Activated CD8-positive, alpha-beta memory T cell treated with anti-CD3 and anti-CD28 coated beads for 36 hours (primary cell): Measurements from ENCODE around the gene YPEL5. TPM values are rescaled to one million over a fixed set of nuclear protein-coding genes. Genes with fewer than 3 reads are reported as not detected.

Source experiments
- CTCF ChIA-PET: fragments of 350-600 bp; sonication (Branson Sonifier 250); formaldehyde crosslinking; loops from one replicate; lab custom pipeline; 2021; ENCODE audit warnings: antibody characterized with exemption; lab: Charles Lee
- POLR2A ChIA-PET: fragments of 350-600 bp; sonication (Branson Sonifier 250); formaldehyde crosslinking; loops from one replicate; lab custom pipeline; 2021; ENCODE audit warnings: antibody characterized with exemption; lab: Charles Lee
- total RNA-seq, 2 experiments: library from RNA; stranded (reverse); gene quantifications; one replicate each; pipeline ENCODE4 v1.2.3, GENCODE V29; 2021

The YPEL5 gene
- total RNA-seq, 2 experiments from 2014 or later: 35.2 to 36.8 TPM

GRCh38 chr2:30155889-30156658 is 9.3 kb downstream of the YPEL5 start:
- POLR2A ChIA-PET: interaction anchor here (1.8 kb wide), 1 partner anchor 8 kb away, joined by 5 read pairs; no protein-coding TSS in a partner anchor
- CTCF ChIA-PET: interaction anchor here (0.9 to 1.6 kb wide), 3 partner anchors 9 to 556 kb away, joined by 3 to 7 read pairs (median 5); no protein-coding TSS in a partner anchor

DNA sequence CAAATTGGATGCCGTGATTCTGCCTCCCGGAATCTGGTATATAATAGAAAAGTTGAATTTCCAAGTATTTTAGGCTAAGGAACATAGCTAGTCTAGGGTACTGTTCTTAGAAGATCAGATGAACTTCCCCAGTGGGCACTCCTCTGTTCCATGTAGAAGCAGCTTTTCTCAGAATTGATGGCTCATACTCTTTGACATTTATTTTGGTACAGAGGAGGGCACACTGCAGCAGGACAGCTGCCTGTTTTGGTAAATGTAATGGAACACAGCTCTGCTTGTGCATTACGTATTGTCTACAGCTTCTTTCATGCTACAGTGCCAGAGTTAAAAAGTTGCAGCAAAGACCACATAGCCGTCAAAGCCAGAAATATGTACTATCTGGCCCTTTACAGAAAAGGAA is 10.8 kb downstream of the YPEL5 start:
- POLR2A ChIA-PET: interaction anchor here (1.8 kb wide), 1 partner anchor 9 kb away, joined by 5 read pairs; no protein-coding TSS in a partner anchor
- CTCF ChIA-PET: interaction anchor here (2.9 kb wide), 1 partner anchor 554 kb away, joined by 11 read pairs; no protein-coding TSS in a partner anchor

DNA sequence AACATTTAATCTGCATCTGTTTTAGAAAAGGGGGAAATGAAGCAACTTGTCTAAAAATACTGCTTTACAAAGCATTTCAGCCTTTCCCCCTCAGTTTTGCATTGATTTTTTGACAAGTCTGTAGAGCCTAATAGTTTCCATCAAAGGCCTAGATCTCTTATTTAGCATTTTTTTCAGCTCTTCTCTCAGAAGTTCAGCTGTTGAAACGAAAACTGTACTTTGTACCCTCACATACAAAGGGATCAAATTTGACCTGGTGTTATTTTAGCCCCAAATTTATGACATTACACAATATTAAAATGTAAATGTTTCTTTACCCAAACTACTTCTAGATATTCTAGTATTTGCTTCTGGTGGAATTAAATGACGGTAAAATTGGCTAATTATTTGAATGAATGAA is 13.0 kb downstream of the YPEL5 start:
- CTCF ChIA-PET: no interaction called here
- POLR2A ChIA-PET: no interaction called here

DNA sequence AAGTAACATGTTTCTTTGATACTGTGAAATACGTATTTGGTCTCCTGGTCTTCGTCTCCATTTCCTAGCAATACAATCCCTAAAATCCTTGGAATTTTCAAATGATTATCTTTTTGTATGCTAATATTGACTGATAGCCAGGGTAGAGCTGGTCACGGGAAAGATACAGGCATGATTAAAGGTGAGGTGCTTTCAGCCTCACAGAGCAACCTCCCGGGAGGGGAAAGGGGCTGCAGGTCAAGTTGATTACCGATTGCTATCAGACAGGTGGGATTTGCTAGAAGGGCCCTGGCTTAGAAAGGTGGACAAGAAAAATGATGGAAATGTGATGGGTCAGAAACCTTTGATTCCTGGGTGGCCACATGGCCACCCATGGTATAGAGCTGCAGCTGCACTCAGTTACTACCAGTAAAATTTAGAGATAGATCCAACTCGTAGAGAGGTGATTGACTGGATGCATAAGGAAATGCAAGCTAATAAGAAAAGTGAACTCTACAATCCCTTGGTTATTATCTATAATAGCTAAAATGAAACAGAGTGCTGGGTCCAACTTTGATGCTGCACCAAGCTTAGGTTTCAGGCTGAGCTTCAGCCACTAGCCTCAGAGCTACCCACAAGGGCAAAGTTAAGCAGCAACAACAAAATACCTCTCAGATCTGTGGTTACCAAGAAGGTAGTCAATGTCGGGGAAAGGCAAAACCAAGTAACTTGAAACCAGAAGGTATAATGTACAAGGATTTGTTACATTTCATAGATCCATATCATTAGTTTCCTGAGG is 15.3 kb downstream of the YPEL5 start:
- POLR2A ChIA-PET: no interaction called here
- CTCF ChIA-PET: interaction anchor here (2.0 to 9.6 kb wide), 2 partner anchors 14 to 549 kb away, joined by 4 to 202 read pairs; no protein-coding TSS in a partner anchor

GRCh38 chr2:30162806-30163205 is 16.0 kb downstream of the YPEL5 start:
- ChIA-PET POLR2A (no interaction called here), CTCF (interaction anchor here (2.0 to 9.6 kb wide), 2 partner anchors 15 to 548 kb away, joined by 4 to 202 read pairs; no protein-coding TSS in a partner anchor)

DNA sequence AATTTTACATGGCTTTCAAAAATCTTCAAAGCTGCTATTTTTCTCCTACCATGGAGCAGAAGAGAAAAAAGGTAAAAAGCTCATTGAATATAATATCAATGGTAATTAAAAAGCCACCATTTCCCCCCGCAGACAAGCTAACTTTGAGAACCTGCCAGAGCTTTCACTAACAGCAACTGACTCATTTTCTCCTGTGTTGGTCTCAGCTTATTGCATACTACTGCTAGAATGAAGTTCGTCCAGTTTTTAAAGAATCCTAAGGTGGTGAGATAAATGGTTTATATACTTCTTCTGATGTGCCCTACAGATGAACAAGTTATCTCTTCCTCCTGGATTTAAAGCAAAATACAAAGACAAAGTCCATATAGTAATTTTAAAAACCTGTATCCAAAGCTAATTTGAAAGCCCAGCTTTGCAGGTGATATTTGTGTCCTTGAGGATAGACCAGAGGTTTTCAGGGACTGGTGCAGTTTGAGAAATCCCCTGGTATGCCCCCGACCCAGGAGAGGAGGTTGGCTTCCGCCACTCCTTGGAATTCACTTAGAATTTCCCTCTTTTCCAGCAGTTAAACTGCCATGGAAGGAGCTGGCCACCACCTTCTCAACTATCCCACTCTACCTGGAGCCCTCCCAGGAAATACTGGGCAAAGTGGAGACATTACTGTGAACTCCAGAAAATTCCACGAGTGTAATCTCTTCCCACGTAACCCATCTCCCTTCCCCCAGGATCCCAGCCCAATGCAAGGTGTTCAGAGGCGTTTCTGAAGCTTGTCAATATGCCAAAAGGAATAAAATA is 17.5 kb downstream of the YPEL5 start:
- ChIA-PET CTCF (interaction anchor here (0.6 to 9.6 kb wide), 23 partner anchors 9 to 752 kb away, joined by 3 to 202 read pairs (median 4); partner anchors contain the start of gene YPEL5), POLR2A (interaction anchor here (0.6 to 2.0 kb wide), 4 partner anchors 16 to 547 kb away, joined by 3 to 10 read pairs (median 6); no protein-coding TSS in a partner anchor)

- CTCF ChIA-PET: interaction anchor here (0.6 to 9.6 kb wide), 28 partner anchors 10 to 1750 kb away, joined by 3 to 202 read pairs (median 3); partner anchors contain the start of gene YPEL5
- POLR2A ChIA-PET: interaction anchor here (0.6 to 2.0 kb wide), 6 partner anchors 17 to 547 kb away, joined by 3 to 10 read pairs (median 4); no protein-coding TSS in a partner anchor
These were observed 18.3 kb downstream of the YPEL5 start for GRCh38 chr2:30165050-30165520.

DNA sequence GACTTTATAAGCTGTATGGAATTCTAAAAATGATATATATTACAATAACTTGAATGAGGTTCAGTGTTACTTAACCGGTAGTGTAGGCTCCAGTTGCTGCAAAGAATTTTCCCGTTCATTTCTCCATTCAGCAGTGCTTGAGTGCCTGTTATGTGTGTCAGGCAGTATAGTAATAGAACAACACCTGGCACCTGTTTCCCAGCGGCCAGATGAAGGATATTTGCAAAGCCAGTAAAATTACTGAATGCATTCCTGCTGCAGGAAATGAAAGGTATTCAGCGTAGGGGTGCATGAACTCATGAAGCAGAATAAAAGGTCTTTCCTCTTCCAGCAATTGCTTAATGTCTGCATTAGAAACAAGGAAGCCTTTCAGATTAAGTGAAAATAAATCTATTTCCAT is 18.8 kb downstream of the YPEL5 start:
- POLR2A ChIA-PET: interaction anchor here (2.0 kb wide), 1 partner anchor 18 kb away, joined by 10 read pairs; no protein-coding TSS in a partner anchor
- CTCF ChIA-PET: interaction anchor here (0.7 to 9.6 kb wide), 17 partner anchors 12 to 1749 kb away, joined by 3 to 202 read pairs (median 4); partner anchors contain the start of gene YPEL5

- ChIA-PET CTCF (no interaction called here), POLR2A (no interaction called here)
These were observed 25.8 kb downstream of the YPEL5 start for GRCh38 chr2:30172627-30173026.

DNA sequence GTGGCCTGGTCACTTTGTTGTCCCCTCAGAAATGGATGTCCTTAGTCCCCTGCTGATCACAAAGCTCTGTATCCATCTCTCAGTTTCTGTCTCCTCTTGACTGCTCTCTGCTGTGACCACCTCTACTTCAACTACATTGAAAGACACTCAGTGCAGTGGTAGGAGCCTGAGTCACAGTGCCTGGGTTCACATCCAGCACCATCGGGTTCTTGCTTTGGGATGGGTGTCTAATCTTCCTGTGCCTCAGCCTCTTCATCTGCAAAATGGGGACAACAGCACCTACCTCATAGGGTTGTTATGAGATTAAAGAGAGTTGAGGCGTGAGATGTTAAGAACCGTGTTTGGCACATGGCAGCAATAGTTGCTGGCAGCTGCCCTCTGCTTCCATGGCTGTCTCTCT is 30.6 kb downstream of the YPEL5 start:
- POLR2A ChIA-PET: no interaction called here

DNA sequence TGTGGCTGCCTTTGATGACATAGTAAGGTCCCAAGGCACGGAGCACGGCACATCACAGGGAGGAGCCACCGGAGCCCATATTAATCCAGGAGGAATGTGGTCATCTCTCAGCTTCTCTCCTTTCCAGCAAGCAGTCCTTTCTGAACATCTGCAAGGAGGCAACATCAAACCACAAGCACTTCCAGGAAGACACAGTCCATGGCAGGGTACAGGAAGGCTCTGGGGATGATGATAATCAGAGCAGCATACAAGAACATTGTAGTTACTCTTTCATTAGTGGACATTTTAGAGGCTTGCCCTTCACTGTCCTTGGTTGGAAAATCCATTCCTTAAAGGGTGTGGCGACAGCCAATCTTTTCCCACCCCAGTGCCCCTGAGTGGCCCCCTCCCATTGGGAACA is 31.1 kb downstream of the YPEL5 start:
- ChIA-PET CTCF (interaction anchor here (2.5 kb wide), 2 partner anchors 13 to 534 kb away, joined by 6 to 8 read pairs; no protein-coding TSS in a partner anchor), POLR2A (no interaction called here)

More for the DNA sequence above, 30.6 kb downstream of the YPEL5 start:
- CTCF ChIA-PET: interaction anchor here (2.5 kb wide), 2 partner anchors 13 to 534 kb away, joined by 6 to 8 read pairs; no protein-coding TSS in a partner anchor

- ChIA-PET CTCF (interaction anchor here (2.5 kb wide), 2 partner anchors 14 to 533 kb away, joined by 6 to 8 read pairs; no protein-coding TSS in a partner anchor), POLR2A (no interaction called here)
These were observed 32.0 kb downstream of the YPEL5 start for GRCh38 chr2:30178618-30179434.

GRCh38 chr2:30179536-30179935 is 32.7 kb downstream of the YPEL5 start:
- ChIA-PET POLR2A (no interaction called here), CTCF (interaction anchor here (0.6 kb wide), 1 partner anchor 1879 kb away, joined by 3 read pairs; no protein-coding TSS in a partner anchor)

DNA sequence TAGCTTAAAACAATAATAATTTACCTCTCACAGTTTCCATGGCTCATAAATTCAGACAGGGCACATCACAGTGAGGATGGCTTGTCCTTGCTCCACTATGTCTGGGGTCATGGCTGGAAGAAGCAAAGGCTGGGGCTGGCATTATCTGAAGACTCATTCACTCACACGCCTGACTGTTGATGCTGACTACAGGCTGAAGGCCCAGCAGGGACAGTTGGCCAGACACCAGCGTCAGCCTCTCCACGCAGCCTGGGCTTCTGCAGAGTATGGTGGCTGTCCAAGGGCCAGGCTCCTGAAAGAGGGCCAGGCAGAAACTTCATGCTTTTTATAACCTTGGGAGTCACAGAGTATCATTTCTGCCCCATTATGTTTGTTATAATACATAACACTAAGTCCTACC is 33.4 kb downstream of the YPEL5 start:
- ChIA-PET CTCF (interaction anchor here (0.6 to 0.7 kb wide), 2 partner anchors 261 to 1878 kb away, joined by 3 read pairs; no protein-coding TSS in a partner anchor), POLR2A (no interaction called here)

GRCh38 chr2:30181176-30181575 is 34.4 kb downstream of the YPEL5 start:
- ChIA-PET POLR2A (no interaction called here), CTCF (interaction anchor here (1.7 kb wide), 1 partner anchor 16 kb away, joined by 8 read pairs; no protein-coding TSS in a partner anchor)

DNA sequence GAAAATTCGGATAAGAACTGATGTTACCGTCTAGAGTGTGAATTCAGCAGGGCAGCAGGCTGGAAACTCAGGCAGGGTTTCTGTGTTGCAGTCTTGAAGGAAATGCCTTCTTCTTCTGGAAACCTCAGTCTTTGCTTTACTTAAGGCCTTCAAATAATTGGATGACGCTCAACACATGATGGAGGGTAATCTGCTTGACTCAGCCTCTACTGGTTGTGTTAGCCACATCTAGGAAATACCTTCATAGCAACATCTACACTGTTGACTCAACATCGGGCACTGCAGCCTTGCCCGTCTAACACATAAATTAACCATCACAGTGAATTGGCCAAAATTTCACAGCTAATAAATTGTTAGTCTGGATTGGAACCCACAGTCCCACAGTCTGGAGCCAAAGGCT is 37.2 kb downstream of the YPEL5 start:
- CTCF ChIA-PET: interaction anchor here (1.1 kb wide), 1 partner anchor 19 kb away, joined by 3 read pairs; no protein-coding TSS in a partner anchor
- POLR2A ChIA-PET: no interaction called here

GRCh38 chr2:30185178-30185577 is 38.4 kb downstream of the YPEL5 start:
- ChIA-PET CTCF (no interaction called here), POLR2A (no interaction called here)
